CD4-positive, CD25-positive, alpha-beta regulatory T cell (primary cell): ENCODE data around the gene DRC7. TPM values are rescaled to one million over a fixed set of nuclear protein-coding genes. Genes with fewer than 3 reads are reported as not detected.

ENCODE experiments used
- ATAC-seq, 2 donors: fragments of 150-1000 bp; cut with Tn5 transposase; one replicate each; pipeline ENCODE4 v1.10.0; 2021; ENCODE audit warnings: low read depth in 2 of 2, moderate number of reproducible peaks in 2 of 2, moderate library complexity in 1 of 2
- DNase-seq, 3 donors: peaks; one replicate each; pipeline versions ENCODE4 v3.0.0 to v3.0.0-alpha.2; 2012 to 2022; ENCODE audit warnings: mixed read lengths in 1 of 3
- H3K27ac ChIP-seq: one replicate; pipeline ENCODE4 v1.7.0; 2013; ENCODE audit warnings: mild to moderate bottlenecking, low read length; ENCODE audit not compliant: insufficient read depth, poor library complexity, severe bottlenecking
- H3K27me3 ChIP-seq: one replicate; pipeline ENCODE4 v1.7.0; 2013; ENCODE audit warnings: low read length; ENCODE audit not compliant: control insufficient read depth, insufficient read depth
- H3K36me3 ChIP-seq: one replicate; pipeline ENCODE4 v1.7.0; 2013; ENCODE audit warnings: mild to moderate bottlenecking, low read length, moderate library complexity; ENCODE audit not compliant: control insufficient read depth, insufficient read depth
- H3K4me1 ChIP-seq: 2 replicates; pipeline ENCODE4 v1.7.0; 2013; ENCODE audit warnings: mild to moderate bottlenecking, low read length; ENCODE audit not compliant: insufficient read depth, control insufficient read depth, poor library complexity, severe bottlenecking
- H3K4me3 ChIP-seq: one replicate; pipeline ENCODE4 v1.7.0; 2013; ENCODE audit warnings: low read depth, mild to moderate bottlenecking, low read length, moderate library complexity
- H3K9me3 ChIP-seq, 2 experiments: 1 replicate in 1 of 2; 2 replicates in 1 of 2; pipeline ENCODE4 v1.7.0; 2013; ENCODE audit warnings: low read length in 2 of 2, mild to moderate bottlenecking in 1 of 2, moderate library complexity in 1 of 2; ENCODE audit not compliant: control insufficient read depth in 2 of 2
- H3K27ac Mint-ChIP-seq, 3 donors: one replicate each; pipeline ENCODE4 v1.8.0; 2020 to 2022; ENCODE audit warnings: mild to moderate bottlenecking in 3 of 3, mixed read lengths in 3 of 3, moderate library complexity in 2 of 3
- H3K27me3 Mint-ChIP-seq: one replicate; pipeline ENCODE4 v1.8.0; 2022; ENCODE audit warnings: mild to moderate bottlenecking, mixed read lengths
- H3K36me3 Mint-ChIP-seq: one replicate; pipeline ENCODE4 v1.8.0; 2020; ENCODE audit warnings: mixed read lengths
- H3K4me1 Mint-ChIP-seq, 4 donors: one replicate each; pipeline ENCODE4 v1.8.0; 2020 to 2022; ENCODE audit warnings: mixed read lengths in 4 of 4, mild to moderate bottlenecking in 1 of 4
- H3K4me3 Mint-ChIP-seq, 4 donors: one replicate each; pipeline ENCODE4 v1.8.0; 2020 to 2022; ENCODE audit warnings: mild to moderate bottlenecking in 4 of 4, mixed read lengths in 4 of 4, moderate library complexity in 3 of 4
- H3K9me3 Mint-ChIP-seq, 7 donors: one replicate each; pipeline ENCODE4 v1.8.0; 2020 to 2022; ENCODE audit warnings: mixed read lengths in 7 of 7, mild to moderate bottlenecking in 3 of 7, moderate library complexity in 2 of 7
- polyA plus RNA-seq, 4 donors: library from polyadenylated mRNA; unstranded; fragments of 300-500 nt; fragmentation: Illumina TruSeq; gene quantifications; one replicate each; pipeline ENCODE4 v1.2.3, GENCODE V29; 2021
- total RNA-seq: library from RNA; stranded (reverse); gene quantifications from one replicate; pipeline ENCODE4 v1.2.3, GENCODE V29; 2022

The DRC7 gene
- total and polyA plus RNA-seq, 5 donors from 2014 or later = not detected

DNA sequence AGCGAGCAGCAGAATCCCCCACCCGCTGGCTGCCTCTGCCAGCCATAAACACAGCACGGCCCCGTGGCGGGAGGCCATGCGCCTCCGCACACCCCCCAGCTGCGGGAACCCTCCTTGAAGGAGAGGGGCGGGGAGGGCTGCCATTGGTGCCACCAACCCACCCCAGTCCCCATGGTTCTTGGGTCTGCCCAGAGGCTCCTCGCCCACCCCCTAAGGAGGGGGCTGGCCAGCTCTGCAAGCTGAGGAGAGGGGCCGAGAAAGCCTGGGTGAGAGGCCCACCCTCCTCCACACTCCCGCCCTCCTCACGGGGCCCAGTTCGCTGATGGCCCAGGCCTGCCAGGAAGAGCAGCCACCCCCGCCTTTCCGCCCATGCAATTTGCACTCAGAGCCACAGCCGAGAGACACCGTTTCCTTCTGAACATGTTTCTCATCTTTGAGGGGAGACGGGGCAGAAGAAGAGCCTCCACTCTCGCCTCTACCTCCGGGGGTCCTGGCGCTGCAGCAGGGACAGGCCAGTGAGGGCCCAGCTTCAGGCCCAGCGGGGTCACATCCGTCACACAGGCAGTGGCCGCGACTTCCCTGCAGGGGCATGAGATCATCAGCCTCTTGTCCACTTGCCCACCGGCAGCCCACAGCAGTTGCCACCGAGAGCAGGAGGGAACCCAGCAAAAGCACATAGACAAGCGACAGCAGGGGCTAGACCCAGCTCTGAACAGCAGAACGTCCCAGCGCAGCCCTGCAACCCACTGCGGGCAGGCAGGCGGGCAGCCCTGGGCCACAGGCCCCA lies 63.9 kb downstream of the DRC7 start:
- Histone ChIP-seq H3K9me3 (no peaks in the 10 kb centered on the region), H3K4me1 (no peaks in the 10 kb centered on the region), H3K4me3 (no peak overlapping the region), H3K27ac (no peak overlapping the region), H3K27me3 (no peaks in the 10 kb centered on the region), H3K36me3 (no peaks in the 10 kb centered on the region)
- Mint-ChIP-seq H3K27me3 (no peaks in the 10 kb centered on the region), H3K9me3 (no peaks in the 10 kb centered on the region), H3K36me3 (peaks cover 6% of the 10 kb centered on the region), H3K4me3 (no peak overlapping the region), H3K27ac (no peak overlapping the region), H3K4me1 (no peaks in the 10 kb centered on the region)
- DNase-seq (no peak), ATAC-seq (no peak)

DNA sequence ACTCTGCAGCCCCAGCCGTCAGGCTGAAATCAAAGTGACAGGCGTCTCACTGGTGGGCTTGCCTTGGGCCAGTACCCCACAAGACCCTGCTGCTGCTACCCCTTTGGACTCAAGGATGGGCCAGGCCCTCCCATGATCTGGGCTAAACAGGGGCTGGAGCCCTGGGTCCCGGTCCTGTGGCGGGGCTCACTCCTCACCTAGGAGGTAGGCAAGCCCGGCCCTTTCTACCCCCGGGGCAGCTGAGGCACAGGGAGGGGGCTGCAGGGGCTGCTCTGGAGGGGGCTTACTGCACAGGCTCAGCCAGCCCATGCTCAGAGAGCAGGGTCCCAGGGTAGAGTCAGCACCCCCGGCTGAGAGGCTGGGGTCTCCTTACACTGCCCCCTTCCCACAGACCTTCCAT lies 64.5 kb downstream of the DRC7 start:
- H3K4me1 Mint-ChIP-seq = no peaks in the 10 kb centered on the region
- H3K9me3 Mint-ChIP-seq = no peaks in the 10 kb centered on the region
- H3K4me3 Mint-ChIP-seq = no peak overlapping the region
- H3K4me3 ChIP-seq = no peak overlapping the region
- H3K27me3 ChIP-seq = no peaks in the 10 kb centered on the region
- no peaks in the 10 kb centered on the region for H3K36me3 ChIP-seq
- peaks cover 4% of the 10 kb centered on the region for H3K36me3 Mint-ChIP-seq
- H3K4me1 ChIP-seq = no peaks in the 10 kb centered on the region
- no peak for ATAC-seq
- no peak for DNase-seq
- H3K9me3 ChIP-seq = no peaks in the 10 kb centered on the region
- H3K27ac Mint-ChIP-seq = no peak overlapping the region
- no peak overlapping the region for H3K27ac ChIP-seq
- H3K27me3 Mint-ChIP-seq = no peaks in the 10 kb centered on the region

DNA sequence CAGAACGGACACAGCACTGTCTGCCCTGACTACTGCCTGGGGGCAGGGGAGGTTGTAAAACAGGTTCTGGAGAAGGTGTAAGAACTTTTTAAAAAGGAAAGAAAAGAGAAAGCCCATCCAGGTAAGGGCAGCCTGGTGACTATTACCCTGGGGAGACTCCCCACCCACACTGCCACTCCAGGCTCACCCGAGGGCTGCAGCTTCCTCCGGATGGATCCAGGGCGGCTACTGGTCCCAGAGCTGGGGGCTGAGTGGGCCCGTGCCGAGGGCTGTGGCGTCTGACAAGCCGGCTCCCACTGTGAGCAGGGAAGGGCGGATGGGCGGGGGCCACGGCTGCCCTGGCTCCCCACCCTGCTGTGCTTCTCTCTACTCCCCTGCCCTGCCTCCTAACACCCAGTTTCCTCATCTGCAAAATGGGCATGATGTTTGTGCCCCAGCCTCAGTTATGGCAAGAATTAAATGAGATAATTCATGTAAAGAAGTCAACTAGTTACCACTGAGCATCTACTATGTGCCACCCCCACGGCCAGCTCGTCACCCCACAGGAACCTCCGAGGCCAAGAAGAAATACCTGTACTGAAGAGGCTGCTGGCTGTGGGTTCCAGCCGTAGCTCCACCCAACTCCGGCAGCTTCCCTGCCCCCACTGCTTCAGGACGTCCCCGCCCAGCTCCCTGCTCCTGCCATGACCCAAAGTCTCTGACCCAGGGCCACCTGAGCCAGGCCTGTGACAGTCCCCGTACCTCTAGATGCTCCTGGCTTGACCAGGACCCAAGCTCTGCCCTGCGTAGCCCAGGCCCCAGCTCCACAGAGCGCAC lies 65.1 kb downstream of the DRC7 start:
- no peak overlapping the region for H3K4me3 ChIP-seq
- H3K27ac ChIP-seq = no peak overlapping the region
- DNase-seq (no peak), ATAC-seq (no peak)
- no peak overlapping the region for H3K4me3 Mint-ChIP-seq
- no peaks in the 10 kb centered on the region for H3K36me3 Mint-ChIP-seq
- no peaks in the 10 kb centered on the region for H3K36me3 ChIP-seq
- no peaks in the 10 kb centered on the region for H3K9me3 Mint-ChIP-seq
- H3K4me1 Mint-ChIP-seq = no peaks in the 10 kb centered on the region
- no peak overlapping the region for H3K27ac Mint-ChIP-seq
- no peaks in the 10 kb centered on the region for H3K27me3 ChIP-seq
- no peaks in the 10 kb centered on the region for H3K4me1 ChIP-seq
- H3K27me3 Mint-ChIP-seq = no peaks in the 10 kb centered on the region
- no peaks in the 10 kb centered on the region for H3K9me3 ChIP-seq

DNA sequence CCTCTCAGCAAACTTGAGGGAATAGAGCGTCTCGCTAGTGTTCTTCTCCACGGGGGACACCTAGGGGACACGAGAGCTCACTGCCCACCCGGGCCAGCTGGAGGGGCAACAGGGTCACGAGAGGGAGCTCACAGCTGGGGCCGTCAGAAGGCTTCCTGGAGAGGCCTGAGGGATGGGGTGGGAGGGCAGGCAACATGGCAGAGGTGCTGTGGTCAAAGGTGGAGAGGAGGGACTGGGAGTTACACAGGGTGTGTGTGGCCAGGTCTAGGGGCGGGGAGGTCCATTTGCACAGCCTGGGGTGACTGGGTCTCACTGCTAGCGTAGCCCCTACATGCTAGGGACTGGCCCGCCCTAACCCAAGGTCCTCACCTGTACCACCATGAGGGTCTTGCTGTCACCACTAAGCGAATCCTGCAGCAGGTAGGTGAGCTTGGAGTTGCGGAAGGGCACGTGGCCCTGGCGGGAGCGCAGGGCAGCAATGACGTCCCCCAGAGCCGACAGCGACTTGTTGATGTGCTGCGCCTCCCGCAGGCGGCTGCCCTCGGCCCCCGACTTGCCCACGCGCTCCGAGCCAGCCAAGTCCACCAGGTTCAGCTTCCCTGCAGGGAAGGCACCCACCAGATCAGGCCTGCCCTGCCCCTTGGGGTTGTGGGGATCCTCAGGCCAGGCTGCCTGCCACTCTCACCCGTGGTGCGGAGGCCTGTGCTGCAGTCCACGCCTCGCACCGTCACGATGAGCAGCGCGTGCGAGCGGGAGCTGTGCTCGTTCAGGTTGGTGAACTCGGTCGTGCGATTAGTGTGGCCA lies 66.0 kb downstream of the DRC7 start:
- Histone ChIP-seq H3K4me3 (no peak overlapping the region), H3K27me3 (no peaks in the 10 kb centered on the region), H3K9me3 (no peaks in the 10 kb centered on the region), H3K27ac (no peak overlapping the region), H3K36me3 (no peaks in the 10 kb centered on the region), H3K4me1 (no peaks in the 10 kb centered on the region)
- H3K27me3 Mint-ChIP-seq = no peaks in the 10 kb centered on the region
- H3K4me3 Mint-ChIP-seq = no peak overlapping the region
- no peaks in the 10 kb centered on the region for H3K4me1 Mint-ChIP-seq
- H3K9me3 Mint-ChIP-seq = no peaks in the 10 kb centered on the region
- H3K27ac Mint-ChIP-seq = no peak overlapping the region
- ATAC-seq (no peak), DNase-seq (no peak)
- no peaks in the 10 kb centered on the region for H3K36me3 Mint-ChIP-seq

DNA sequence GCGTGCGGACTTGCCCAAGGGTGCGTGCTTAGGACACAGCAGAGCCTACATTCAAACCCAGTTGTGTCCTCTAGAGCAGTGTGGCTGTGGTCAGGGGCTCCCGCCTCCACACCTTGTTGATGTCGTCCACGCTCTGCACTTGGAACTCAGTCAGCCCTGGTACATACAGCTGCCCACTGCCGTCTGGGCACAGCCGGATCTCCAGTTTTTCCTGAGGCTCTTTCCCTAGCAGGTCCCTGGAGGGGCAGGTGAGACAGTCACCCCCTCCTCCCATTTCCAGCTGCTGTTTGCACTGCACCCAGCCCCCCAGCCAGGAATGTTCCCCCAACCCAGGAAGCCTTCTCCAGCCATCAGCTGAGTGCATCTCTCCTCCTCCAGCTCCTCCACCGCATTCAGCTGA lies 66.7 kb downstream of the DRC7 start:
- no peaks in the 10 kb centered on the region for H3K4me1 ChIP-seq
- H3K4me3 Mint-ChIP-seq = no peak overlapping the region

DNA sequence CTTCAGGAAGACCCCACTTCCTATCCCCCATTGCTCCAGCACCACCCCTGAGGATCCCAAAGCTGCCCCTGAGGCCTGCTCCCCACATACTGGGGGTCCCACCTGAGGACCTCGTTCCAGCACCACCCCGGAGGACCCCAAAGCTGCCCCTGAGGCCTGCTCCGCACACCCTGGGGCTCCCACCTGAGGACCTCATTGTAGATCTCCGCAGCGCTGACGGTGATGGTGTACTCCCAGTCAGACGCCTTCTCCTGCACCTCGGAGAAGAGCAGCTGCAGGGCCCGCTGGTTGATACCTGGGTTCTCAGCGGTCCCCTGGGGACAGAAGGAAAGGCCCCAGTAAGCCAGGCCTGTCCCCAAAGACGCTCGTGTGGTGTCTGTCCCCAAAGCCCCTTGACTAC lies 67.4 kb downstream of the DRC7 start:
- H3K27ac Mint-ChIP-seq = peak overlapping the region in 1 of 3 donors; percentile 52
- no peaks in the 10 kb centered on the region for H3K27me3 Mint-ChIP-seq
- H3K27me3 ChIP-seq = no peaks in the 10 kb centered on the region
- no peak overlapping the region for H3K4me3 Mint-ChIP-seq
- ATAC-seq = no peak
- no peaks in the 10 kb centered on the region for H3K36me3 ChIP-seq
- no peaks in the 10 kb centered on the region for H3K9me3 ChIP-seq
- DNase-seq = no peak
- no peak overlapping the region for H3K4me3 ChIP-seq
- H3K27ac ChIP-seq = no peak overlapping the region
- H3K4me1 ChIP-seq = no peaks in the 10 kb centered on the region
- H3K36me3 Mint-ChIP-seq = no peaks in the 10 kb centered on the region
- no peaks in the 10 kb centered on the region for H3K4me1 Mint-ChIP-seq
- H3K9me3 Mint-ChIP-seq = no peaks in the 10 kb centered on the region

More for the DNA sequence above, 66.7 kb downstream of the DRC7 start:
- no peaks in the 10 kb centered on the region for H3K4me1 Mint-ChIP-seq
- Histone ChIP-seq H3K9me3 (no peaks in the 10 kb centered on the region), H3K27ac (no peak overlapping the region), H3K27me3 (no peaks in the 10 kb centered on the region), H3K36me3 (no peaks in the 10 kb centered on the region), H3K4me3 (no peak overlapping the region)
- H3K9me3 Mint-ChIP-seq = no peaks in the 10 kb centered on the region
- no peaks in the 10 kb centered on the region for H3K27me3 Mint-ChIP-seq
- no peak overlapping the region for H3K27ac Mint-ChIP-seq
- DNase-seq (no peak), ATAC-seq (no peak)
- H3K36me3 Mint-ChIP-seq = no peaks in the 10 kb centered on the region

DNA sequence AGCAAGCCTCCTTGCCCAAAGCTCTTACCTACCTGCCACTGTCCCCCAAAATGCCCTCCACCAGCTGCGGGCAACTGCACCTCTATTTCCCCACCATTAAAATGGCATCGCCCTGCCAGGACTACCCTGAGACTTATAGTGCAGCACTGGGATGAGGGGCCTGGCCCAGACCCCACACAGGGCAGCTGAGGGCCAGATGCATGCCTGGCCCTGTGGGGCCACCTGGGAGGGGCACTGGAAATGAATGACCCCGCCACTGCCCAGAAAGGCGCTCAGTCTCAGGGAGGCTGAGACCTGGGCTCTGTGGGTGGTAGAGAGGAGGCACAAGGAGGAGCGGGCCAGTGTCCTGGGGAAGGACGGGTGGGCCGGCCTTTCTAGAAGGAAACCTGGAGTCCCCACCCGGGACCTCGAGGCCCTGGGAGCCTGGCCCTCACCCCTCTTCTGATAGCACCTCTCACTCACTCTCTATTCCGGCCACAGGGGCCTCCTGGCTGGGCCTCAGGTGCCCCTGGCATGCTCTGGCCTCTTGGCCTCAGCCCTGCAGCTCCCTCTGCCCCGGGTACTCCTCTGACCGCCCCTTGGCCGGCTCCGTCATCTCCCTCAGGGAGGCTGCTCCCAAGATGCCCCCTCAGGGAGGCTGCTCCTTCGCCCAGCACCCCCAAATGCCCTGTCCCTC lies 67.9 kb downstream of the DRC7 start:
- Mint-ChIP-seq H3K36me3 (no peaks in the 10 kb centered on the region), H3K4me3 (no peak overlapping the region), H3K27me3 (no peaks in the 10 kb centered on the region), H3K27ac (peak overlapping the region in 1 of 3 donors; percentile 52), H3K9me3 (no peaks in the 10 kb centered on the region), H3K4me1 (no peaks in the 10 kb centered on the region)
- DNase-seq (no peak), ATAC-seq (no peak)
- no peak overlapping the region for H3K4me3 ChIP-seq
- no peaks in the 10 kb centered on the region for H3K9me3 ChIP-seq
- H3K27me3 ChIP-seq = no peaks in the 10 kb centered on the region
- H3K4me1 ChIP-seq = no peaks in the 10 kb centered on the region
- H3K36me3 ChIP-seq = no peaks in the 10 kb centered on the region
- H3K27ac ChIP-seq = no peak overlapping the region
